ENCODE results near the gene APRT.

Gene APRT

GRCh38 chr16:88811769-88812512 is at the start of gene APRT:
Gene APRT (minus strand): TSS chr16:88811928. CDS start chr16:88811899, 29 bp downstream.
- peak; percentile 86 for DNase-seq (ENCODE audit: low spot score)

DNA sequence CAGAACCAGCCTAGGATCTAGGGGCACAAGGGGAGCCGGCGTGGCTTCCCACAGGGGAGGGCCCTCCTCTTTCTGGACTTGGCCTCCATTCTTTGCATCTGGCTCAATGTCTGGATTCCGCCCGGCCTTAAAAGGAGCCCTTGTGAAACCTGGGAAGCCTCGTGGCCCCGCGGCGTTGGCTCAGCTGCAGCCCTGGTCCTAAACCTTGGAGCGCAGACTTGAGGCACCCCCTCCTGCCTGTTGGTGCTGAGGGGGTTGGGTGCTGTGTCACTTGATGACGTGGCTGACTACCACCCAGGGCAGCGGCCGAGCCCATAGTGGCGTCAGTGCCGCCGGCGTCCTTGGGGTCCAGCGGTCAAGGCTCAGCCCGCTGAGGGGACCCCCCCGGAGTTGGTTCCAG is 49.6 kb upstream of the APRT start:
- DNase-seq (ENCODE audit: low spot score) = no peak

DNA sequence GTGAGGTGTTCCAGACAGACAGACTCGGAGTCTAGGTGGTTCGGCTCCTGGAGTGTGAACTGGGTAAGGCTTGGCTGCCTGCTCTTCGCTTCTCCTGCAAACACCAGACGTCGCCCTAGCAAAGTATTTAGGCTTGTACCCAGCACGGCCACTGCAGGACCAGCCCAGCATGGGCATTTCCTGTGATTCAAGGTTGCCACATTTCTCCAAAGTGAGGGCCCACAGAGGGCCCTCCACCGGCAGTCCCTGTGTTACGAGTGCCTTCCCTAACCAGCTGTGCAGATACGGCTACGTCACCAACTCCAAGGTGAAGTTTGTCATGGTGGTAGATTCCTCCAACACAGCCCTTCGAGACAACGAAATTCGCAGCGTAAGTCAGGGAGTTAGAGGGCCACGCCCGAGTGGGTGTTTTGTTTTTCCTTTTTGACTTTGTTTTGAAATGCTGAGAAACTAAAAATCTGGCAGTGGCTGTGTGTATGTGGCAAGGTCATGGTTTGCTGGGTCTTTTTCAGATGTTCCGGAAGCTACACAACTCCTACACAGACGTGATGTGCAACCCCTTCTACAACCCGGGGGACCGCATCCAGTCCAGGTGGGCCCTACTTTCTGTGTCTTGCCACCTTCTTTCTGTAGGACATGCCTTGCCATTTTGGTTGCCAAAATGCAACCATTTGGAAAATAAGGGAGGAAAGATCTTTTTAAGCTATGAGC is 47.8 kb upstream of the APRT start:
- no peak for DNase-seq (ENCODE audit: low spot score)

GRCh38 chr16:88857728-88858339 is 46.1 kb upstream of the APRT start:
- DNase-seq (ENCODE audit: low spot score) = peak; percentile 74

DNA sequence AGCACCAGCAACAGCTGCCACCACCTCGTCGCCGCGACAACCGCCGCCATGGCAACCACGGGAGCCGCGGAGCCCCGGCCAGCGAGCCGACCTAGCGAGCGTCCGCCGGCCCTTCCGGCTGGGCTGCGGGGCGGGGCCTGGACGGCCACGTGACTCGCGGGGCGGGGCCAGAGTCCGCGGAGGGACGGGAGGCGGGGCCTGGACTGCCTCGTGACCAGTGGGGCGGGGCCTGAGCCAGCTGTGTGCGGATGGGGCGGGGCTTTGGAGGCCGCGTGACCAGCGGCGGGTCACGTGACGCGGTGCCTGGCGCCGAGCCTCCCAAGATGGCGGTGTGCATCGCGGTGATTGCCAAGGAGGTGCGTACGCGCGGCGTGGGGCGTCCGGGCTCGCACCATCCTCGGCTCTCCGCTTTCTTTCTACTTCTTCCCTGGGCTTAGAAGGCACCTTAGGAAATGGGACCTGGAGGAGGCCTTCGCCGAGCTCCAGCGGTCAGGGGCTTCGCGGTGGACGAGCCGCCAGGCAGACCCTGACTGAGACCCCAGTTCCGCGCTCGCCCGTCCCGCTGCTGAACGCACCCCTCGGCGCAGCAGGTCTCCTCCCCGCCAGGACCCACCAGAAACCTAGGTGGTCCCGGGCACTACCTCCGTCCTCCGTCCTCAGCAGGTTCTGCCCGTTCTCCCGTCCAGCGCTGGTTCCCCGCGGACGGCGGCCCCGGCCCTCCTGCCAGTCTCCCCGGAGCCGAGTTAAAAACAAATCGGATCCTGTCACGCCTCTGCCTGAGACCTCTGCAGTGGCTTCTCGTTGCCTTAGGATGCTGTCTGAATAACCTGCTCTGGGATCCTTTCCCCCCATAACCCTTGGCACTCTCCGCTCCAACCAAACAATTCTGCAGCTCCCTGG is 45.4 kb upstream of the APRT start, which contains the start of the genes GALNS and TRAPPC2L:
GALNS (minus strand) TSS at position 120 of the 900 bp plus-strand sequence; CDS start at position 50, 70 bp downstream.
TRAPPC2L (plus strand) TSS at position 300 of the 900 bp plus-strand sequence; CDS start at position 324, 24 bp downstream.
- peak; percentile 92 for DNase-seq (ENCODE audit: low spot score)

DNA sequence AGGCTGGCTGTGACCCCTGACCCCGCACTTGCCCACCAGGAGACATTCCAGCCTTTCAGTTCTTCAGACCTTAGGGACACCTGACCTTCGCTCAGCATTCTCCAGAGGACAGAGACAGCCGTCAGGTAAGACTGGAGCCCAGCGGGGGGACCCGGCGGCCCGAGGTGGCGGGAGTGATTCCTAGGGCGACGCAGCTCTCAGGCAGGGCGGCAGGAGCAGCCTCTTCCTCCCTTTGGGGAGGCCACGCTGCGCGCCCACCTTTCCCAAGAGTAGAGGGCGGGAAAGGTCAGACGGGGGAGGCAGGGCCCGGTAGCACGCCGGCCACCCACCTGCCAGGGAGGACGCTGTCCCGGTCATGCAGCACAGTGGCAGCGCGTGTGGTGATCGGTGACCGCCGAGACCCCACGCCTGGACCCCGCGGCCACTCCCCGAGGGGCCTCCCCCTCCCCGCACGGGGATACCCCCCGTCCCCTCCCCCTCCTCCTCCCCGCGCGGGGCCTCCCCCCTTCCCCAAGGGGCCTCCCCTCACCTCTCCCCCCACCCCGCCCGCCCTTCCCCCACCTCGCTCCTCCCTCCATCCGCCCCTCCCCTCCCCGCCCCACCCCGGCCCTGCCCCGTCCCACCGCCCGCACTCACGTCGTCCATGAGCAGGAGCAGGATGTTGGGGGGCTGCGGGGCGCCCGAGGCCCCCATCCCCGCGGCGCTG is 44.5 kb upstream of the APRT start:
- no peak for DNase-seq (ENCODE audit: low spot score)

DNA sequence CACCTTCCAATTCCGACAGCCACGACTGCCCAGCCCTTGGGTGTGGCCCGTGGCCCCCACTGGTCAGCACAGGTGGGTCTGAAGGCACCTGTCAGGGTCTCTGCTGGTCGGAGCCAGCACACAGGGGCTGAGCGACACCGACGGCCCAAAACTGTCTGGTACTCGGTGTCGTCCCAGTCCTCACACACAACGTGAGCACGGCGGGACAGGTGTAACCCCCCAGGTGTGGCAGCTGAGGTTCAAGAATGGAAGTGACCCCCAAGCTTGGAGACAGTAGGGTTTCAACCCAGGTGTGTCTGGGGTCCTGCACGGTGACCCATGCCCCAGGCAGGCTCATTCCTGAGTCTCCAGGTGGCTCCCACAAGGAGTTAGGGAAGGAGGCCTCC is 44.0 kb upstream of the APRT start:
- DNase-seq (ENCODE audit: low spot score) = no peak

GRCh38 chr16:88855176-88855575 is 43.4 kb upstream of the APRT start:
- DNase-seq (ENCODE audit: low spot score) = no peak

DNA sequence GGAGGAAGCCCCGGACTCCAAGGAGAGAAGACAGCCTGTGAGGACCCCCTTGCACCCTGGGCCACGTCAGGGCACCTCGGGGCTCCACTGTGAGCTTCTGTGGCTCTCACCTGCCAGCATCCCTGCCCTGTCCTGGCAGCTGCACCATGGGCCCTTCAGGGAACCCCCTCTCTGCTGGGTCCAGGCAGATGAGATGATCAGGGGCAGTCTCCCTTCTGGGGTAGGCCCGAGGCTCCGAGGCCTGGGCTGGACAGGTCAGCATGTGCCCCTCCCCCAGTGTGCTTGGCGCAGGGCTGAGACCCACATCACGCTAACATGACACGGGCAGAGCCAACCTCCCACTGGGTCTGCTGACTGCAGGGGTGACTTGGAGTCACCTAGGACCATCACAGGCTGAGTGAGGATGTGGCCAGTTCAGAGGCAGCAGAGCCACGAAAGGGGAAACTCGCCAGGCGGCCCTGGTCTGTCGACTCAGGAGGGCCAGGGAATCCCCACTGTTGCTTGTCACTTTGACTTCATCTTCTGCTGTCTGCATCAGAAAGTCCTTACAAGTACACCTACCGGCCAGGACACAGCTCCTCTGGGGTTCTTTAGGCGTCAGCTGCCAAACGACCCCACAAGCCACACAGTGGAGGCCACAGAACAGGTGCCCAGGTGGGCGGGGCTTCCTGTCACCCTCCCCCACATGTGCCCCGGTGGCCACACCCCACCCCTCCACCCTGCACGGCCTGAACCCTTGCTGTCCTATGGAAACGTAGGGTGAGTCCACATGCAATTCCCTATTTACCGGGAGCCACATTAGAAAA is 42.8 kb upstream of the APRT start:
- no peak for DNase-seq (ENCODE audit: low spot score)

DNA sequence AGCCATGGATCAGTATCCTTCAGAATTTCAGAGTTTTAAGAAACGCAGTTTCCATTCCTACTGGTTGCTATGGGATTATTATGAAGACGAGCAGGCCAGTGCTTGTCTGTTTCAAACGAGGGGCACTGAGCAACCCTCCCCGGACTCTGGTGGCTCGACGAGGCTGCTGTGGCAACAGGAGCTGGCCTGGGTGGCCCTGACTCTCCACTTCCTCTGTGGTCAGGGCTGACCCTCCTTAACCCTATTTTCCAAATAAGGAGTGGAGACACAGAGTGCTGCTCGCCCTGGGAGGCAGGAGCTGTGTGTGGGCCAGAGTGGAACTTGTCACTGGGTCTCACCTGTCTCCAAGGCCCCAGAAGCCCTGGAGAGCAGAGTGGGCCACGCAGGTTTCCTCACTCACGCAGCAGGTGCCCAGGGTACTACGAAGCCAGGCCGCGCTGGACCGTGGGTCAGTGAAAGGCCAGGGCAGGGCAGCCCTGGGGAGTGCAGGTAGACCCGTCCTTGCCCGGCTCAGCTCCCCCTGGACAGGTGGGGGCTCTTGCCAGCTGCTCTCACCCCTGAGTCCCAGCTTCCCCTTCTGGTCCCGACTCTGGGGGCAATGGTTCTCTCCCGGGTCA is 41.7 kb upstream of the APRT start:
- no peak for DNase-seq (ENCODE audit: low spot score)

GRCh38 chr16:88851616-88852015 is 39.9 kb upstream of the APRT start:
- no peak for DNase-seq (ENCODE audit: low spot score)

DNA sequence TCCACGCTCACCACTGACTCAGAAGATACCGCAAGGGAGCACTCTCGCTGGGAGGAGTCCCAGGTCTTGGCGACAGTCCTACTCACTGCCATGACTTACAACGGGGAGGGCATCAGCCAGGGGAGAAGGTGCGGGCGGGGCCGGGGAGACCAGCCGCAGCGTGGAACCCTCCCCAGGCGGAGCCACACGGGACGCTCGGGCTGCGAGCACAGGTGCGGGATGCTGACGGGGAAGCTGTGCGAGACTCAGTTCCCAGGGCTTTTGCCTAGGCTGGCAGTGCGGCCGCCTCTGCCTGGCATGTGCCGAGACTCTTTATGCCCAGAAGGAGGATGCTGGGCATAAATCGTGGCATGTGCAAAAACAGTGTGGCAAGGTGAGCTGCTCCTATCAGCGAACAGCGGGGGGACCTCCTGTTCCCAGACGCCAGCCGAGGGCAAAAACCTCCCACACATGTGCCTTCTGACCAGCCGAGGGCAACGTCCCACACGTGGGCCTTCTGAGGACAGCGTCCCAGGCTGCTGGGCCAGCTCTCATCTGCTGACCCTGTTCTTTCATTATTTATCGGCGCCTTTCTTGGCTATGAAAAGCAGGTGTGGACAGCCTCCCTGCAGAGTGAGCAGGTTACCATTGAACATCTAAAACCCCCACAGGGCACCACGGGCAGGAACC is 38.9 kb upstream of the APRT start:
- no peak for DNase-seq (ENCODE audit: low spot score)

DNA sequence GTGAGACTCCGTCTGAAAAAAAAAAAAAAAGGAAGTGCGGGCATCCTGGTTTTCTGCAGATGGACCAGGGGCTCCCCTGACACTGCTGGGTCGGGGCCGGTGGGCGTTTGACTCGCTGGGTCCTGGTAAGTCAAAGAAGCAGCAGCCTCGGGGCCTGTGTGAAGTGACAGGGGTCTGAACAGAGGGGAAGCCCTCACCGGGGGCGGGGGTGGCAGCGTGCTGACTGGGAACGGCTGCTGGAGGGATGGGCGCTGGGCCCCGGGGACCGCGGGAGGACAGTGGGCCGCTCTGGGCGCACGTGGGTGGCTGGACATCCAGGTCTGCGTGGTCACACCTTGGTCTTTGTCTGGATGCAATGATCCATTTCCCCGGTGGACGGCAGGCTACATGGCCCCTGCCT is 36.8 kb upstream of the APRT start:
- DNase-seq (ENCODE audit: low spot score) = no peak

DNA sequence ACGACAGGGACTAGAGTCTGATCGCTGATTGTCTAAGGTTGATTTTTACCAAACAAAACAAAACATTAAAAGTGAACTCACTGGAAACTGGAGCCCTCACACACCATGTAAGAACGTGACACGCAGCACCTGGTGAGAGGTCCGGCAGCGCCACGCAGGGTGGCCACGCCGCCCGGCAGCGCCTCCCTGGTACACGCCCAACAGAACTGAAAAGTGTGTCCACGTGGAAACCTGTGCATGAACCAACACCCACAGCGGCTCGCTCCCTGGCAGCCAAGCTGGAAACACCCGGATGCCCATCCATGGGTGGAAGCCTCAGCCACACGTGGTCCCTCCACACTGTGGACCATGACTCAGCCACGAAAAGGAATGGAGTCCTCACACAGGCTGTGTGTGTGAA is 35.9 kb upstream of the APRT start:
- DNase-seq (ENCODE audit: low spot score) = no peak

- DNase-seq (ENCODE audit: low spot score) = no peak
Observed at GRCh38 chr16:88846088-88846487, 34.4 kb upstream of the APRT start.

DNA sequence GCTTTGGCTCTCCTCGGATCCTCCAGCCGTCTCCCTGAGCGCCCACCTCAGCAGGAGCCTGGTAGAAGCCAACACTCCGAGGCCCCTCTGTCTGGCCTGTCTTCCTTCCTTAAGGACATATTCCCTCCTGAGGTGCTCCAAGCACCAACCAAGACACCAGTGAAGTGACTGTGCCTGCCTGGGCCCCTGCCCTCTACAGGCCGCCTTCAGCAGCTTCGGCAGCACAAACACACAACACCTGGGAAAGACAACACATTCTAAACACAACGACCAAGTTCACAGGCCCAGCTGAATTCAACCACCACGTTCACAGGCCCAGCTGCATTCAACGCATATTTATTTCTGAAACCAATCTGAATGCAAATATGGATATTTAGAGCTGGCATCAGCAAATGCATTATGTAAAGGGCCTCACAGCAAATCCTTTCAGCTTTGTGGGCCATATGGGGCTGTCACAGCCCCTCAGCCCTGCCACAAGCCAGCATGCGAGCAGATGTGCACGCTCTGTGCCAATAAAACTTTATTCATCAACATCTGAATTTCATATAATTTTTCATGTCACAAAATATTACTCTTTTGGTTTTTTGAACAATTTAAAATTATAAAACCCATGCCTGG is 32.8 kb upstream of the APRT start:
- DNase-seq (ENCODE audit: low spot score) = no peak

DNA sequence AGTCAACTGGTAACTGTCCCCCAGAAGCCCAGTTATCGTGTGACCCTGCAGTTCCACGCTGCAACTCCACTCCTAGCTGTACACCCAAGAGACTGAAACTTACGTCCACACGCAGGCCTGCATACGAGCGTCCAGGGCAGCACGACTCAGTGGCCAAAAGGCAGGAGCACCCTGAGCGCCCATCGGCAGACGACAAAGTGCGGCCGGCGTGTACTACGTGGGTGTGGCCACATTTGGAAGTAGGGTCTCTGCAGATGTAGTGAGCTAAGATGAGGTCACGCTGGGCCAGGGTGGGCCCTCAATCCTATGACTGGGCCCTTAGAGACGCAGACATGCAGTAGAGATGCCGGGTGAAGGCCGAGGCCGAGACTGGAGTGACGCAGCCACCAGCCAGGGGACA is 31.5 kb upstream of the APRT start:
- DNase-seq (ENCODE audit: low spot score) = no peak

DNA sequence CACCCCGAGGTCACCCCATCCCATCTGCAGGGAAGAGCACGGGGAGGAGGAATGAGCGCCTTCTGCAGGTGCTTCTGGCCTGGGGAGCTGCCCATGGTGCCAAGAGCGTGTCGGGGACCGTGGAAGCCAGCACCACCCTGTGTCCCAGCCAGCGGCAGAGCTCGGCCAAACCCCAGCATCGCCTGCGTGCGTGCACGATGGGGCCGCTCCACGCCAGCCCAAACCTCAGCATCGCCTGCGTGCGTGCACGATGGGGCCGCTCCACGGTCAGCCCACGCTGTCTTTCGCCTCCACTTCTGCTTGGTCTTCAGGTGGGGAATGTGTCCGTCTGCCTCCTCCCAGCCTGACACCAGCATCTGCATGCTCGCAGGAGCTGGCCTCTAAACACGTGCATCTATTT is 31.1 kb upstream of the APRT start:
- DNase-seq (ENCODE audit: low spot score) = no peak

DNA sequence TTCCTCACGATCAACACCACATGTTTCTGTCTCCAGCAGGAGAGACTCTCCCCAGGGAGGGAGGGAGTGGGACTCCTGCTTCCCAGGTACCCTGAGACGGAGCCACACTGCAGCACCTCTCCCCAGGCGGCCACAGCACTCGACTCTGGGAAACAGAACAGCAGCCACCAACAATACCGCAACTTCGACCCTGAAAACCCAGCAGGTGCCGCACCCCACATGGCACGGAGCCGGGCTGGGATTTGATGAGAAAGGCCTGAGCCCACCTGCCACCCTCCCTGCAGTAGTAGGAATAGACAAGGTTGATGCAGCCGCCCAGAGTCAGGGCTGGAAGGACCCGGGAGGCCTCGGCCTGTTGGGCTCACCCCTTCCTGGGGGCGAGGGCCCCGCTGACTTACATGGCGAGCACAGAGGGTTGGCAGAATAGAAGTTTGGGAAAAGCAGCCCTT is 30.6 kb upstream of the APRT start:
- DNase-seq (ENCODE audit: low spot score) = no peak
